HG03103 (cell line): ENCODE data around the gene IMMT.
A peak's percentile ranks its signal among the peaks of the same experiment; 100 is the strongest.

ENCODE experiments used
- ATAC-seq: cut with Tn5 transposase; IDR thresholded peaks from one replicate; pipeline ENCODE4 v1.9.1; 2021; ENCODE audit warnings: low read depth; ENCODE audit not compliant: unreplicated experiment

IMMT gene

GRCh38 chr2:86147793-86148192, 47.5 kb downstream of the IMMT start:
- ATAC-seq = no peak

GRCh38 chr2:86143926-86144685, 51.2 kb downstream of the IMMT start:
- no peak for ATAC-seq

DNA sequence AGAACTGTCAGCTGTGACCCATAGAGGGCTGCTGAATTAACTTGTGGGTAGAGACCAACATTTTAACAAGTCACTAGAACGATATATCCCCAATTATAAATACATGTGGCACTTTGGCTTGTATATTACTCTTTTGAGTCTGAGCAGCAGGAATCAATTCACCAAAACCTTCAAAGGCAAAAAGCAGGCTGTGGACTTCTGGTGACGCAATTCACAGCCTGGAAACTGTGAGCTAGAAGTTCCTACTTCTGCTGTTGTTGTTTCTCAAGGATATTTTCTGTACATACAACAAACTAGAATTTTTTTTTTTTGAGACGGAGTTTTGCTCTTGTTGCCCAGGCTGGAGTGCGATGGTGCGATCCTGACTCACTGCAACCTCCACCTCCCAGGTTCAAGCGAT, 52.0 kb downstream of the IMMT start:
- no peak for ATAC-seq

DNA sequence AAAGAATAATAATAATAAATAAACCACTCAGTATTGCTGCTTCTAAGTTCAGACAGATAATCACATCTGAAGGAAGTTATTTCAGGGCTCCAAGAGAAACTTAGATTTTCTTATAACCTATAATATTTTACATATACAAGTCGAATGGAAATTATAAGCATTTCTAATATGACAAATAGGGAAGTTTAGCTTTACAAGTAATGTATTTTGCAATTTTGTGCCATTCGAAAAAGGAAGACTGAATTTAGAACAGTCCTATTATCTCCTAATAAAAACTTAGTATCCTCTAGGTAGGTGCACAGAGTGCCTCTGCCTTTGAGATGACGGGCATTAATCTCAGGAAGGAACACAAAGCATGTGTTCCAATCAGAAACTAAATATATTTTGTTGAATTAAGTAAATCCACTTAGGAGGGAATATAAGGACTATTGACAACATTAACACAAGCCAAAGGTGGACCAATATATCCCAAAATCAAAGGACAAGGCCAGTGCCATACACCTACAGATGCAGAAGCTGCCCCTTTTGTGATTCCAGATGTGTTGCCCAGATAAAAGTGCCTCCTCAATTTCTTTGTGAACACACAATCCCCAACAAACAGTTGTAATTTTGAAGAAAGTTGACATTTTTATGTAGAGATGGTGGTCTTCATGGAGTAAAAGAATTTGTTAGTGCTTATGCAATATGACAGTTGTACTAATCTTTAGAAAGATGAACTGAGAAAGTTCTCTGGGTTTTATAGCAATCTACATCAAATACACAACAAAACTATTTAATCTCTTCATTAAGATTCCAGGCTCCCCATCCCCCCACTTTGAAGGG, 52.6 kb downstream of the IMMT start:
- no peak for ATAC-seq

DNA sequence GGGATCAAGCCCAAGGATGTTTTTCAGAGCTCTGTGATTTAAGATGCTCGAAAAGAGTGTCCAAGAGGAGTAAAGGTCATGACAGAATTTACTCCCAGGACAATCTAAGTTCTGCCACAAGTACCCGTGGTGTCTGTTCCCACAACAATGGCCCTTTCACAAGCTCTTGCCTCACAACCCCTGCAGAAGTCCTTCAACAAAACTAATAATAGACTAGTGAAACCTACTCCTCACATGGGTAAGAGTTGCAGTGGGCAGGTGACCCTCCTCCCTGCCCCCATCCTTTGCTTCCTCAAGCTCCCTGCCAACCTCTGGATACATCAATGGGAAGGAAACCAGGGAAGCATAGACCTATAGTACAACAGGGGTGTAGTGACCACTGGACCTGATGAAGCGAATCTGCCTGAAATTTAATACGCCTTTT, 54.3 kb downstream of the IMMT start:
- no peak for ATAC-seq

DNA sequence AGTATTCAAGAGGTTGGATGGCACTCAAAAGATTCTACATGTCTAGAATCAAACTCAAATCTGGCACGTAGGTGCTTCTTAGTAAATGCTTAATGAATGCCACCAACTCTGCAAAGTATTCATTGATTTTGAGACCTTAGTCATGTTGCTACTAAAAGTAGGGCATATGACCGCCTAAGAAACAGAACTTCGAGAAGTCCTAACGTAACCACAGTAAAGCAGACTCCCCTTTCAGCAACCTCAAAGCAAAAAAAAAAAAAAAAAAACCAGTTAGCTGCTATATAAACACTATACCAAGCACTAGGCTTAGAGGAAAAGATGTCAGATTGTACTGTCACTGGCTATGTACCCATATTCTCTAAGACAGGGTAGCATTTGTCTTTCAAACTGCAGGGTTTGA, 55.3 kb downstream of the IMMT start:
- no peak for ATAC-seq

- ATAC-seq = no peak
These were observed 56.3 kb downstream of the IMMT start for GRCh38 chr2:86138736-86139625.

DNA sequence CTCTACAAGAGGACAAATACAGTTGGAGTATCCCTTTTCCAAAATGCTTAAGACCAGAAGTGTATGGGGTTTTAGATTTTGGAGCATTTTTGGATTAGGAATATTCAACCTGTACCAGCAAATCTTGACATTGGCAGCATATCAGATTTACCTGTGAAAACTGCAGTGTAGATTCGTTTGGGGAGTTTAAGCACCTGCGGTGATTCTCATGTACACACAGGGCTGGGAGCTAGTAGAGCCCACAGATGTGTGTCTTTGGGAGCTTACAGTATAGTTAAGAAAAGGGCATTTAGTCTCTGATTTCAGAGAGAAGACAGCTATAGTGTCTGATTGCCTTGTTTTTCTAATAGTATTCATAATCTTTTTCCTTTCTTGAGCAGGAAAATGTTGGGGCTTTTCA, 59.1 kb downstream of the IMMT start:
- ATAC-seq = no peak

GRCh38 chr2:86135653-86136052, 59.6 kb downstream of the IMMT start:
- no peak for ATAC-seq

DNA sequence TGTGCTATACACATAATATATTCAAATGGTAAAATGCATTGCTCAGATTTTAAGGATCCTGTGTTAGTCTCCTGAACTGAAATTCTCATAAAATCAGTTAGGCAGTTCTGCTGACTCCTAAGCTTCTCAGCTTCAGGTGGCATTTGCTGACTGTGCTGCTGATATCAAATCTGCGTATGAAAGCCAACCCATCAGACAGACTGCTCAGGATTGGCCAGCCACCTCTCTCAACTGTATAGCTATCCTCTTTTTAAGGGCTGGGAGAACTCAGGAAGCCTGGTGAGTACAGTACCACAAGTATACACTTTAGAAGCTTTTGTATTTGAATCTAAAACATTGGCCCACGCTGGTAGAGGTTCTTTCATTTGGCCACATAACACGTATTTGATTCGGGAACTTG, 60.6 kb downstream of the IMMT start:
- ATAC-seq = no peak

- ATAC-seq = no peak
These were observed 70.6 kb downstream of the IMMT start for GRCh38 chr2:86124683-86125082.

GRCh38 chr2:86123328-86123925, 71.8 kb downstream of the IMMT start:
- no peak for ATAC-seq

DNA sequence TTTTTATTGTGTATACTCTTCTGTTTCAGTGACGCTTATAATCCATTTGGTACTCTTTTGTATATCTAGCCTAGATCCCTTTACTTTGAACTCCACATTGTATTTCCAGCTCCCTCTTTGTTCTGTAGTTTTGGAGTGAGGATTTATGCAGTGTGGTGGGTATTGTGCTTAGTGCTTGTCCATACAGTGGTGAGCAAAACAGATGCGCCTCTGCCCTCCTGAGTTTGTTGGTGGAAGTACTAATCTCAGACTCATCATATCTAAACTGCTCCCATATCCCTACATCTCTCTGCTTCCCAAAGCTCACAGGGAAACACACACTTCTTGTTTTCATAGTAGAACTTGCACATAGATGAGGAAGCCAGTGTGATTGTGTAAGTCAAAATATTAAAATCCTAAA, 77.1 kb downstream of the IMMT start:
- ATAC-seq = no peak

DNA sequence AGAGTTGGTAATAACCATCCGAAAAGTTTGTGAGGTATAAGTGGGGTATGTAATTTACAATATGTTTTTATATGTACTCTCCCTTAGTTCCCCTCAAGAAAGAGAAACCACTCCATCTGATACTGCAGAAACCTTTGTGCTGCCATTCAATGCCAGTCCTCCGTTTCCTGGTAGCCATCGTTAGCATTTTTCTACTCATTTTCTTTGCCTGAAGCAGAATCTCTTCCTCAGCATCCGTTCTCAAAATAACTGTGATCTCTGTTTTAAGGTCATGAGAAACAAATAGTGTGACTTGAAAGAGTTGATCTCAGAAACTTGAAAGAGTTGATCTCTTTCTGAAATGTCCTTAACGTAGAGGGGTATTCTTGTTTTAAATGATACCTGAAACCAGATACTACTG, 88.2 kb downstream of the IMMT start:
- no peak for ATAC-seq

- ATAC-seq = peak; percentile 87
These were observed 89.0 kb downstream of the IMMT start, which contains the start of gene PTCD3 for GRCh38 chr2:86105969-86106945. TSS of gene PTCD3 (plus strand) at chr2:86106235. CDS start at chr2:86106248, 13 bp downstream.

- ATAC-seq = peak; percentile 51
These were observed 89.9 kb downstream of the IMMT start, which contains the start of gene POLR1A for GRCh38 chr2:86105252-86105968. TSS of gene POLR1A (minus strand) at chr2:86105886. CDS start at chr2:86105776, 110 bp downstream.

DNA sequence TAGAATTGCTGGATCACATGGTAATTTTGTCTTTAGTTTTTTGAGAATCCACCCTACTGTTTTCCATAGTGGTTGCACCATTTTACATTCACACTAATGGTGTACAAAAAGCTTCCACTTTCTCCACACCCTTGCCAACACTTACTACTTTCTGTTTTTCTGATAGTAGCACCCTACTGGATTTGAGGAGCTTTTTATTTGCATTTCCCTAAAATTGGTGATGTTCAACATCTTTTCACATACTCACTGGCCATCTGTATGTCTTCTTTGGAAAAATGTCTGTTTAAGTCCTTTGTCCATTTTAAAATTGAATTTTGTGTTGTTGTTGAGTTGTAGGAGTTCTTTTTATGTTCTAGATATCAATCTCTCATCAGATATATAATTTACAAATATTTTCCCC, 93.1 kb downstream of the IMMT start:
- ATAC-seq = no peak

DNA sequence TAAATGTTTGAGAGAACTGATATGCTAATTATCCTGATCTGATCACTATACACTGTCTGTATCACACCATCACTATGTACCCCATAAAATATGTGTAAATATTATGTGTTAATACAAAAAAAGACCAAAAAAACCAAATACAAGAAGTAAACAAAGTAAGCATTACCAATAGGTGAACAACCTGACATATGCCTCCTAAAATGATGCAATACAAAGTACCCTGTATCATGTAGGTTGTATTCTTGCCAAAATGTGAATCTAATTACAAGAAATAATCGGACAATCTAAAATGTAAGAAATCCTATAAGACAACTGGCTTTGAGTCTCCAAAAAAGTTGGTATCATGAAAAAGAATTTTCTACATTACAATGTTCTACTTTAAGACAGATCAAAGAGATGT, 97.3 kb downstream of the IMMT start:
- no peak for ATAC-seq
